ES-I3 (cell line): Measurements from ENCODE around the gene ATP2B3.
A peak's percentile ranks its signal among the peaks of the same experiment; 100 is the strongest.

ENCODE experiments used
- H3K36me3 ChIP-seq: 2 replicates; pipeline ENCODE4 v1.6.1; 2013; ENCODE audit warnings: mild to moderate bottlenecking, low read length, control low read depth, moderate library complexity; ENCODE audit not compliant: insufficient read depth
- H3K4me1 ChIP-seq: 2 replicates; pipeline ENCODE4 v1.6.1; 2013; ENCODE audit warnings: mild to moderate bottlenecking, control low read depth, low read length; ENCODE audit not compliant: insufficient read depth
- H3K9ac ChIP-seq: 2 replicates; pipeline ENCODE4 v1.6.1; 2013; ENCODE audit warnings: low read depth, mild to moderate bottlenecking, low read length, moderate library complexity
- H3K9me3 ChIP-seq: 2 replicates; pipeline ENCODE4 v1.6.1; 2013; ENCODE audit warnings: mild to moderate bottlenecking, low read length, moderate library complexity; ENCODE audit not compliant: control insufficient read depth, insufficient read depth

Gene ATP2B3

GRCh38 chrX:153507484-153508178 is 9.8 kb upstream of the ATP2B3 start:
- no peaks in the 10 kb centered on the region for H3K9me3 ChIP-seq
- H3K4me1 ChIP-seq = no peaks in the 10 kb centered on the region
- H3K9ac ChIP-seq = no peak overlapping the region
- no peaks in the 10 kb centered on the region for H3K36me3 ChIP-seq

- Histone ChIP-seq H3K4me1 (no peaks in the 10 kb centered on the region), H3K9ac (no peak overlapping the region), H3K36me3 (no peaks in the 10 kb centered on the region), H3K9me3 (no peaks in the 10 kb centered on the region)
These were observed 7.8 kb upstream of the ATP2B3 start for GRCh38 chrX:153509592-153509991.

- no peaks in the 10 kb centered on the region for H3K4me1 ChIP-seq
- no peaks in the 10 kb centered on the region for H3K36me3 ChIP-seq
- H3K9ac ChIP-seq = no peak overlapping the region
- no peaks in the 10 kb centered on the region for H3K9me3 ChIP-seq
These were observed 7.1 kb upstream of the ATP2B3 start for GRCh38 chrX:153510383-153510782.

GRCh38 chrX:153511784-153512500 is 5.5 kb upstream of the ATP2B3 start:
- Histone ChIP-seq H3K36me3 (no peaks in the 10 kb centered on the region), H3K9me3 (no peaks in the 10 kb centered on the region), H3K4me1 (no peaks in the 10 kb centered on the region), H3K9ac (no peak overlapping the region)

GRCh38 chrX:153512501-153512893 is 4.9 kb upstream of the ATP2B3 start:
- Histone ChIP-seq H3K9me3 (no peaks in the 10 kb centered on the region), H3K4me1 (no peaks in the 10 kb centered on the region), H3K36me3 (no peaks in the 10 kb centered on the region), H3K9ac (no peak overlapping the region)

GRCh38 chrX:153513265-153513664 is 4.2 kb upstream of the ATP2B3 start:
- Histone ChIP-seq H3K36me3 (no peaks in the 10 kb centered on the region), H3K9ac (no peak overlapping the region), H3K4me1 (no peaks in the 10 kb centered on the region), H3K9me3 (no peaks in the 10 kb centered on the region)

GRCh38 chrX:153514259-153514658 is 3.2 kb upstream of the ATP2B3 start:
- Histone ChIP-seq H3K9ac (no peak overlapping the region; the same call in 1 of the 2 replicates), H3K9me3 (no peaks in the 10 kb centered on the region), H3K4me1 (no peaks in the 10 kb centered on the region), H3K36me3 (no peaks in the 10 kb centered on the region)

DNA sequence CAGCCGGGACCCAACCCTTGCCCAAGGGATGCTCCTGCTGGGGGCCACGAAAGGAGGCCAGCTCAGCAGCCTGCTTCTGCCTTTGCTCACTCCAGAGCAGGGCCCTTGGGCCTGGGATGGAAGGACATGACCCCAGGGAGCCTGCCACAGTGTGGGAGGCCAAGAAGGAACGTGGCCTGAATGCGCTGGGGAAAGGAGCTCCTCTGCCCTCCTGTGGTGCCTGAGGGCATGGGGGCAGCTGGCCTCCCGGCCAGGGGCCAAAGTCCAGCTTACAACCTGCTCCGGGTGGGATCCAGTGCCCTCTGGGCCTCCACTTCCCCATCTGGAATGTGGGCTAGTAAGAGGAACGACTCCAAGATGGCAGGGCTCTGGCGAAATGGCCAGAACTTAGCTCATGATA is 2.0 kb upstream of the ATP2B3 start:
- H3K9me3 ChIP-seq = no peaks in the 10 kb centered on the region
- no peaks in the 10 kb centered on the region for H3K36me3 ChIP-seq
- no peaks in the 10 kb centered on the region for H3K4me1 ChIP-seq
- no peak overlapping the region for H3K9ac ChIP-seq

DNA sequence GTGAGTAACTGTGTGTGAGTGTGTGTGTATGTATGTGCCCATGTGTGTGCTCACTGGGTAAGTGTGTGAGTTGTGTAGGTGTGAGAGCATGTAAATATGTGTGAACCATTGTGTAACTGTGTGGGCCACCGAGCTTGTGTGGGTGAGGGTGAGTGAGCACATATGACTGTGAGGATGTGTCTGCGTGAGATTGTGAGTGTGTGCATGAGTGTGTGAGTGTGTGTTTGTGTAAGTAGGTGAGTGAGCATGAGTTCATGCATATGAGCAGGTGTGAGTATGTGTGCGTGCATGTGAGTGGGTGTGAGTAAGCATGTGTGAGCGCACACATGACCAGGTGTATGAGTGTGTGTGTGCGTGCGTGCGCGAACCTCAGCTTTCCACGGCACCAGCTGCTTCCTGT is 1.4 kb upstream of the ATP2B3 start:
- Histone ChIP-seq H3K9me3 (no peaks in the 10 kb centered on the region), H3K9ac (no peak overlapping the region), H3K4me1 (no peaks in the 10 kb centered on the region), H3K36me3 (no peaks in the 10 kb centered on the region)

GRCh38 chrX:153517946-153518834 is 748 bp downstream of the ATP2B3 start:
- Histone ChIP-seq H3K36me3 (no peaks in the 10 kb centered on the region), H3K4me1 (peaks cover 4% of the 10 kb centered on the region; the same call in 1 of the 2 replicates), H3K9ac (peak overlapping the region; percentile 43; the same call in 1 of the 2 replicates), H3K9me3 (no peaks in the 10 kb centered on the region)

GRCh38 chrX:153519569-153520286 is 2.3 kb downstream of the ATP2B3 start:
- no peaks in the 10 kb centered on the region for H3K9me3 ChIP-seq

DNA sequence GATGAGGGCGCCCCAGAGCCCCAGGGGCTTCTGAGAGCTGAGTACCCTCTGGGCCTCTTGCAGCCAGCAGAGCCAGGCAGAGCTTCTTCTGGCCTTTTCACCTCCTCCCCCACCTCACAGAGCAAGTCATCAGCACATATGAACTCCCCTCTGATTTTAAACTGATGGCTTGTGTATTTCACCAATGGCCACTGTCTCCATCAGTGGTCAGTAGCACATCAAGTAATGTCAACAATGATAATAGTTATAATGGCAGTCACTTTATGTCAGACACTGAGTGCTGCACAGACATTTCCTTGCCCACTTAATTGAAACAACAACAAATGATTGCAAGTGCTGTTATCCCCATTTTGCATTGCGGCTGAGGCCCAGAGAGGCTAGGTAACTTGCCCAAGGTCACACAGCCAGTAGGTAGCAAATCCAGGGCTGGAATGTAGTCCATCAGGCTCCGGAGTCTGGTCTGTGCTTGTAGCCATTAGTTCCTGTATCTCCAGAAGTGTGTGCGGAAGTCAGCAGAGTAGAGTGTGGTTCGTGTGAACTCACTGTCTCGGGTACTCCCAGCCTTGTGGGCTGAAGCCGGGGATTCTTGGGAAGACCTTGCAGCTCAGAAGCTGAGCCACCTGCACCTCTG is 3.0 kb downstream of the ATP2B3 start:
- no peak overlapping the region for H3K9ac ChIP-seq
- H3K36me3 ChIP-seq = no peaks in the 10 kb centered on the region
- no peaks in the 10 kb centered on the region for H3K9me3 ChIP-seq
- H3K4me1 ChIP-seq = peaks cover 4% of the 10 kb centered on the region; the same call in 1 of the 2 replicates

More at GRCh38 chrX:153519569-153520286, 2.3 kb downstream of the ATP2B3 start:
- no peak overlapping the region for H3K9ac ChIP-seq
- peaks cover 4% of the 10 kb centered on the region; the same call in 1 of the 2 replicates for H3K4me1 ChIP-seq
- no peaks in the 10 kb centered on the region for H3K36me3 ChIP-seq

- no peak overlapping the region for H3K9ac ChIP-seq
- H3K9me3 ChIP-seq = no peaks in the 10 kb centered on the region
- peaks cover 4% of the 10 kb centered on the region; the same call in 1 of the 2 replicates for H3K4me1 ChIP-seq
- no peaks in the 10 kb centered on the region for H3K36me3 ChIP-seq
These were observed 3.6 kb downstream of the ATP2B3 start for GRCh38 chrX:153521034-153521433.
